Kidney epithelial cell (primary cell): ENCODE data around the gene SLC11A1. TPM values are rescaled to one million over a fixed set of nuclear protein-coding genes. Genes with fewer than 3 reads are reported as not detected.

Experiments
- DNase-seq: peaks from one replicate; pipeline ENCODE4 v3.0.0-alpha.2; 2010; ENCODE audit warnings: low read depth
- H3K27me3 ChIP-seq: 2 replicates; pipeline ENCODE4 v1.6.0; 2011; ENCODE audit warnings: low read length; ENCODE audit not compliant: control insufficient read depth, insufficient read depth
- H3K36me3 ChIP-seq: 2 replicates; pipeline ENCODE4 v1.5.1; 2011; ENCODE audit warnings: low read length; ENCODE audit not compliant: control insufficient read depth, insufficient read depth
- H3K4me3 ChIP-seq: 2 replicates; pipeline ENCODE4 v1.5.1; 2011; ENCODE audit warnings: low read depth, mild to moderate bottlenecking, control low read depth, low read length
- total RNA-seq: library from RNA; depleted of rRNA; stranded (reverse); fragments of >200 nt; gene quantifications from 2 replicates; pipeline ENCODE4 v1.2.3, GENCODE V29; 2015
- TF ChIP-seq, protein P1 (sequence below): IDR thresholded peaks from 2 replicates; pipeline ENCODE4 v1.5.1; 2011; ENCODE audit warnings: mild to moderate bottlenecking, moderate library complexity, low read length, control low read depth, inconsistent platforms; ENCODE audit not compliant: insufficient read depth, poor library complexity, severe bottlenecking

Gene SLC11A1
- total RNA-seq, 1 donor from 2014 or later: 0.21 TPM

DNA sequence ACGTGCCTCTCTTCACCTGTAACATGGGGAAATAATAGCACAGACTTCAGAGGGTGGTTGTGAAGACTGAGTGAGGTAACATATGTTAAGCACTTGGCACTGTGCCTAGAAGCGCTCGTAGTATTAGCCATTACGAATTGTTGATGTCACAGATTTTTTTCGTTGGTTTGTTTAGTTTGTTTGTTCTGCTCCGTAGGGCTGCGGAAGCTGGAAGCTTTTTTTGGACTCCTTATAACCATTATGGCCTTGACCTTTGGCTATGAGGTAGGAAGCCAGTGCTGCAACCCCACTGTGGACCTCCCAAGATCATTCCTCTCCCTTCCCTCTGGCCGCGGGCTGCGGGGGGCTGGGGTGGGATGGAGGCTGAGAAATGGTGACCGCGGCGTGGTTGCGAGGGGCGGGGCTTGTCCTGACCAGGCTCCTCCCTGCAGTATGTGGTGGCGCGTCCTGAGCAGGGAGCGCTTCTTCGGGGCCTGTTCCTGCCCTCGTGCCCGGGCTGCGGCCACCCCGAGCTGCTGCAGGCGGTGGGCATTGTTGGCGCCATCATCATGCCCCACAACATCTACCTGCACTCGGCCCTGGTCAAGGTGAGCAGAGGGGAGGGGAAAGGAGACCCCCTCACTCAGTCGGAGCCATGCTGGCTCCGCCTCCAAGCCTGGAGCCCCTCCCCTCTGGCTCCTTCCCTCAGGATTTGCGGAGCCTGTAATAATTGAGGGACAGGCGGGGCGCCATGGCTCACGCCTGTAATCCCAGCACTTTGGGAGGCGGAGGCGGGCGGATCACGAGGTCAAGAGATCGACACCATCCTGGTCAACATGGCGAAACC is 5.5 kb downstream of the SLC11A1 start:
- peaks cover 7% of the 10 kb centered on the region for H3K27me3 ChIP-seq
- TF ChIP-seq, protein P1, sequence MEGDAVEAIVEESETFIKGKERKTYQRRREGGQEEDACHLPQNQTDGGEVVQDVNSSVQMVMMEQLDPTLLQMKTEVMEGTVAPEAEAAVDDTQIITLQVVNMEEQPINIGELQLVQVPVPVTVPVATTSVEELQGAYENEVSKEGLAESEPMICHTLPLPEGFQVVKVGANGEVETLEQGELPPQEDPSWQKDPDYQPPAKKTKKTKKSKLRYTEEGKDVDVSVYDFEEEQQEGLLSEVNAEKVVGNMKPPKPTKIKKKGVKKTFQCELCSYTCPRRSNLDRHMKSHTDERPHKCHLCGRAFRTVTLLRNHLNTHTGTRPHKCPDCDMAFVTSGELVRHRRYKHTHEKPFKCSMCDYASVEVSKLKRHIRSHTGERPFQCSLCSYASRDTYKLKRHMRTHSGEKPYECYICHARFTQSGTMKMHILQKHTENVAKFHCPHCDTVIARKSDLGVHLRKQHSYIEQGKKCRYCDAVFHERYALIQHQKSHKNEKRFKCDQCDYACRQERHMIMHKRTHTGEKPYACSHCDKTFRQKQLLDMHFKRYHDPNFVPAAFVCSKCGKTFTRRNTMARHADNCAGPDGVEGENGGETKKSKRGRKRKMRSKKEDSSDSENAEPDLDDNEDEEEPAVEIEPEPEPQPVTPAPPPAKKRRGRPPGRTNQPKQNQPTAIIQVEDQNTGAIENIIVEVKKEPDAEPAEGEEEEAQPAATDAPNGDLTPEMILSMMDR: no peak
- H3K36me3 ChIP-seq: no peaks in the 10 kb centered on the region
- DNase-seq: no peak
- peak overlapping the region; percentile 30 for H3K4me3 ChIP-seq

DNA sequence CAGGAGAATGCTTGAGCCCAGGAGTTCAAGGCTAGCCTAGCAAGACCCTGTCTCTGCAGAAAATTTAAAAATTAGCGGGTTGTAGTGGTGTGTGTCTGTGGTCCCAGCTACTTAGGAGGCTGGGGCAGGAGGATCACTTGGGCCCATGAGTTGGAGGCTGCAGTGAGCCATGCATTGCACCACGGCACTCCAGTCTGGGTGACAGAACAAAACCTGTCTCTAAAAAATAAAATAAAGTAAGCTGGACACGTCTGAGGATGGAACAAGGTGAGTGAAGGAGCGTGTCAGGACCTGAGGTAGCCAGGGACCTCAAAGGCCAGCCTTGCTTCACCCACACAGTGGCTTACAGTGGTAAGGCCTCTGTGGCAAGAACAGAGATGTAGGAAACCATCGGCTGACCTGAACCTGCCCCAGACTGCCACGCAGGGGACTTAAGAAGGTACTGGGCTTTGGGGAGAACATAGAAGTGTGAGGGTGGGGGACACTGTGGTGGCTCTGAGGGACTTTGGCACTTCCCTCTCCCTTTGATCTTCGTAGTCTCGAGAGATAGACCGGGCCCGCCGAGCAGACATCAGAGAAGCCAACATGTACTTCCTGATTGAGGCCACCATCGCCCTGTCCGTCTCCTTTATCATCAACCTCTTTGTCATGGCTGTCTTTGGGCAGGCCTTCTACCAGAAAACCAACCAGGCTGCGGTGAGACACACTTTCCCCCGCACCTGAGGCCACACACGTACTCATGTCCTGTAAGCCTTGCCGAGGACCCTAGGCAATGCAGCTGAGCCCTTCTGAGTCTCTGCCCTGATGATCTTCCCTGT is 7.5 kb downstream of the SLC11A1 start:
- Histone ChIP-seq H3K4me3 (no peak overlapping the region), H3K36me3 (no peaks in the 10 kb centered on the region), H3K27me3 (peaks cover 5% of the 10 kb centered on the region)
- DNase-seq: no peak
- TF ChIP-seq, protein P1: no peak

DNA sequence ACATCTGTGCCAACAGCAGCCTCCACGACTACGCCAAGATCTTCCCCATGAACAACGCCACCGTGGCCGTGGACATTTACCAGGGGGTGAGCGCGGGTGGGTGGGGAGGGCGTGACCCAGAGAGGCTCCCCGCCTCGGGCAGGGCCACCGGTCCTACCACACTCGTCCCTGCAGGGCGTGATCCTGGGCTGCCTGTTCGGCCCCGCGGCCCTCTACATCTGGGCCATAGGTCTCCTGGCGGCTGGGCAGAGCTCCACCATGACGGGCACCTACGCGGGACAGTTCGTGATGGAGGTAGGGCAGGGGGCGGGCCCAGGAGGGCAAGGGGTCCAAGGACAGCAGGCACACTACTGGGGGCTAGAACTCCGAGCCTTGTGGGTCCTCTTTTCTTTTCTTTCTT is 9.1 kb downstream of the SLC11A1 start:
- Histone ChIP-seq H3K4me3 (no peak overlapping the region), H3K36me3 (no peaks in the 10 kb centered on the region), H3K27me3 (peaks cover 5% of the 10 kb centered on the region)
- DNase-seq: no peak
- TF ChIP-seq, protein P1: no peak

DNA sequence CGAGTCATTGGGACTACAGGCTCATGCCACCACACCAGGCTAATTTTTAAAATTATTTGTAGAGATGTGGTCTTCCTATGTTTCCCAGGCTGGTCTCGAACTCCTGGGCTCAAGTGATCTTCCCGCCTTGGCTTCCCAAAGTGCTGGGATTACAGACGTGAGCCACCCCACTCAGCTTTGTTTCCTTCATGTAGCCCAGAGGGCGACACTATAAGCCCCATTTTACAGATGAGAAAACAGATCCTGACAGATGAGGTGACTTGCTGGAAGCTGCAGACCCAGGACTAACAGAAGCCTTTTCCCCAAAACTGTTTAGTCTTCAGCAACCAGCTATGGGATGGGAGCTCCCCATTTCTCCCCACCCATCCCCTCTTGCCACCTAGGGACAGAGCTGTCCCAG is 10.4 kb downstream of the SLC11A1 start:
- no peak overlapping the region for H3K4me3 ChIP-seq
- peaks cover 5% of the 10 kb centered on the region for H3K27me3 ChIP-seq
- no peak for DNase-seq
- TF ChIP-seq, protein P1: no peak
- no peaks in the 10 kb centered on the region for H3K36me3 ChIP-seq

DNA sequence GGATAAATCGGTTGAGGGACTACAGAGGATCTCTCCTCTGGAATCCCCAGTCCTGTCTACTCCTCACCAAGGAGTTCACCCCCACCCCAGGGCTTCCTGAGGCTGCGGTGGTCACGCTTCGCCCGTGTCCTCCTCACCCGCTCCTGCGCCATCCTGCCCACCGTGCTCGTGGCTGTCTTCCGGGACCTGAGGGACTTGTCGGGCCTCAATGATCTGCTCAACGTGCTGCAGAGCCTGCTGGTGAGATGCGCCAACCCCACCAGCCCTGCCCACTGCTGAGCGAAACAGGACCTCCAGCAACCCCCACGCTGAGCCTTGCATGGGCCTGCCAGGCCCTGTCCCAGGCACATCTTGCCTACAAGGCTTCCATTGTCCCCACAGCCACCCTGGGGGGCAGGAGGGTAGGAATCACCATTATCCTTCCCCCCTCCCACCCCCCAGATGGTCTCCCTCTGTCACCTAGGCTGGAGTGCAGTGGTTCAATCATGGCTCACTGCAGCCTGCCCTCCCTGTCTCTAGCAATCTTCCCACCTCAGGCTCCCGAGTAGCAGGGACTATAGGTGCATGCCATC is 10.9 kb downstream of the SLC11A1 start:
- H3K27me3 ChIP-seq: peaks cover 3% of the 10 kb centered on the region
- no peaks in the 10 kb centered on the region for H3K36me3 ChIP-seq
- no peak overlapping the region for H3K4me3 ChIP-seq
- no peak for DNase-seq
- TF ChIP-seq, protein P1: no peak
